Hematopoietic multipotent progenitor cell treated with erythropoietin and hydrocortisone succinate and interleukin-3 and kit ligand, for 17 days (in vitro differentiated cells): ENCODE results near the gene ENKD1.
A peak's percentile ranks its signal among the peaks of the same experiment; 100 is the strongest.

Experiments
- DNase-seq: peaks from one replicate; pipeline ENCODE4 v3.0.0-alpha.2; 2015; ENCODE audit warnings: low spot score

Gene ENKD1

DNA sequence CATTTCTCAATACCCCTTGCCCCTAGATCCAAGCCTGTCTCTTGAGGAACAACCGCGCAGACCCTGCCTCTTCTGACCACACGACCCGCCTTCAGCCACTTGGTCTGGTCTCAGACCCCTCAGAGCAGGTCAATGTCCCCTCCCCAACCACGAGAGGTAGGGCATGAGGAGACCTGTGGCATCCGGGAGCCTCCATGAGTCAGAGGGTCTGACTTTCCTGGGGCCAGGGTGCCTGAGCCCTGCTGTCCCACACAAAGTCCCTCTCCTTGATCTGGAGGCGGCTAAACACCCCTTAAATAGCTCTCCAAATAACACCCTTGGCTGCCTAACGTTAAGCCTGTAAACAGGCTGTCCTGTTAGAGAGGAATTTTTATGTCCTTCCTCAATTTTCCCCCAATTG, 16.5 kb downstream of the ENKD1 start:
- DNase-seq, result no peak

DNA sequence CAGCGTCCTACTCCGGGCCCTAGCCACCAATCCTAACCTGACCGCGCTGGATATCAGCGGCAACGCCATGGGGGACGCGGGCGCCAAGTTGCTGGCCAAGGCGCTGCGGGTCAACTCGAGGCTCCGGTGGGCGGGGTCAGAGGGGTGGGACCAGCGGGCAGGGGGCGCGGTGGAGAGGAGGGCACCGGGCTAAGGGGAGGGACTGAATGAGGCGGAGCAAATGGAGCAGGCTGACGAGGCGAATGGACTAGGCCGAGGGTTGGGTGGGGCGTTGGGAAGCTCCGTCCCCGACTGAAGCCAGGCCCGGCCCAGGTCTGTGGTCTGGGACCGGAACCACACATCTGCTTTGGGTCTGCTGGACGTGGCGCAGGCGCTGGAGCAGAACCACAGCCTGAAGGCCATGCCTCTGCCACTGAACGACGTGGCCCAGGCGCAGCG, 17.0 kb downstream of the ENKD1 start:
- no peak for DNase-seq

GRCh38 chr16:67648764-67649407, 17.7 kb downstream of the ENKD1 start:
- no peak for DNase-seq

DNA sequence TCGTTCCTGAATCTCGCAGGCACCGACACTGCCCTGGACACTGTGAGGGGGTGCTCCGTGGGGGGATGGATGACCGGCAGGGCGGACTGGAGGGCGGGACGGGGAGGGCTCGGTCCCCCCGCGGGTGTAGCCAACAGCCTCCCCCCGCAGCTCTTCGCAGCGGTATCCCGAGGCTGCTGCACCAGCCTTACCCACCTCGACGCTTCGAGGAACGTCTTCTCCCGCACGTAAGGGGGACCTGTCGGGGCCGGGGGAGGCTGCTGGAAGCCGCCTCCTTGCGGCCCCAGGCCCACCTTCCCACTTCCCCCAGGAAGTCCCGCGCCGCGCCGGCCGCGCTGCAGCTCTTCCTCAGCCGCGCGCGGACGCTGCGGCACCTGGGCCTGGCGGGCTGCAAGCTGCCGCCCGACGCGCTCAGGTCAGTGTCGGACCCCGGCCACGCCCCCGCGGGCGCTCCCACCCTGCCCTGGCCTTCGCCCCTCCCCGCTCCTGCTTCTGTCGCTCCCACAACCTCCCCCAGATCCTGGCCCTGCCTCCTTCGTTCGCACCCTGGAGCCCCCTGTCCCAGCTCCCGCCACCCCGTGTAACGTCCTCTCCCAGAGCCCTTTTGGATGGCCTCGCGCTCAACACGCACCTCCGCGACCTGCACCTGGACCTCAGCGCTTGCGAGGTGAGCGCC, 18.3 kb downstream of the ENKD1 start:
- DNase-seq, result no peak

GRCh38 chr16:67647681-67648080, 18.9 kb downstream of the ENKD1 start:
- no peak for DNase-seq

DNA sequence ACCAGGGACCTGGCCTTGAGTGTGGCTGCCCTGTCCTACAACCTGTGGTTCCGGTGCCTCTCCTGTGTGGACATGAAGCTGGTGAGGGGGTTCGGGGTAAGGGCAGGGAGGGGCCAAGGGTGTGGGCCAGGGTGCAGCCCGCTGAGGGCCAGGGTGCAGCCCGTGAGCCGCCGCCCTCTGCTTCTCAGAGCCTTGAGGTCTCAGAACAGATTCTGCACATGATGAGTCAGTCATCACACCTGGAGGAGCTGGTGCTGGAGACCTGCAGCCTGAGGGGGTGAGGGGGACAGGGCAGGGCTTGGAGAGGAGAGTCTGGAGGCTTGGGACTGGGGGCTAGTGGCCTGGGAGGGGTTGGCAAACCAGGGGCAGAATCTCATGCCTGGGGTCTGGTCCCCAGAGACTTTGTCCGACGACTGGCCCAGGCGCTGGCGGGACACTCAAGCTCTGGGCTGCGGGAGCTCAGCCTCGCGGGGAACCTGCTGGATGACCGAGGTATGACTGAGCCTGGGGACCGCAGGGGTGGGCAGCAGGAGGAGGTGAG, 19.4 kb downstream of the ENKD1 start:
- no peak for DNase-seq

GRCh38 chr16:67645397-67646121, 21.0 kb downstream of the ENKD1 start:
- no peak for DNase-seq

DNA sequence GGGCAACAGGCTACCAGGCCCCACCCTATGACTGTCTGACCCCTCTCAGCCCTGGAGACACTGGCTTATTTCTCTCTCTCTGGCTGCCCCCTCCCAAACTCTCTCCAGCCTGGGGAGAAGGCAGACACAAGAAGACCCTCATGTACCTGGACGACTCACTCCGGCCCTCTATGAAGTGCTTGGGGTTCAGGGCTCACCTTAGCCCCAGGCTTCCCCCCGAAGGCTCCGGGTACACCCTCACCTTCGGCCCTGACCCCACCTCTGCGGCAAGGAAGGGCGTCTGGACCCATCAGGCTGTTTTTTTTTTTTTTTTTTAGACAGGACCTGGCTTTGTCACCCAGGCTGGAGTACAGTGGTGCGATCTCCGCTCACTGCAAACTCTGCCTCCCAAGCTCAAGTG, 22.5 kb downstream of the ENKD1 start:
- DNase-seq, result no peak

DNA sequence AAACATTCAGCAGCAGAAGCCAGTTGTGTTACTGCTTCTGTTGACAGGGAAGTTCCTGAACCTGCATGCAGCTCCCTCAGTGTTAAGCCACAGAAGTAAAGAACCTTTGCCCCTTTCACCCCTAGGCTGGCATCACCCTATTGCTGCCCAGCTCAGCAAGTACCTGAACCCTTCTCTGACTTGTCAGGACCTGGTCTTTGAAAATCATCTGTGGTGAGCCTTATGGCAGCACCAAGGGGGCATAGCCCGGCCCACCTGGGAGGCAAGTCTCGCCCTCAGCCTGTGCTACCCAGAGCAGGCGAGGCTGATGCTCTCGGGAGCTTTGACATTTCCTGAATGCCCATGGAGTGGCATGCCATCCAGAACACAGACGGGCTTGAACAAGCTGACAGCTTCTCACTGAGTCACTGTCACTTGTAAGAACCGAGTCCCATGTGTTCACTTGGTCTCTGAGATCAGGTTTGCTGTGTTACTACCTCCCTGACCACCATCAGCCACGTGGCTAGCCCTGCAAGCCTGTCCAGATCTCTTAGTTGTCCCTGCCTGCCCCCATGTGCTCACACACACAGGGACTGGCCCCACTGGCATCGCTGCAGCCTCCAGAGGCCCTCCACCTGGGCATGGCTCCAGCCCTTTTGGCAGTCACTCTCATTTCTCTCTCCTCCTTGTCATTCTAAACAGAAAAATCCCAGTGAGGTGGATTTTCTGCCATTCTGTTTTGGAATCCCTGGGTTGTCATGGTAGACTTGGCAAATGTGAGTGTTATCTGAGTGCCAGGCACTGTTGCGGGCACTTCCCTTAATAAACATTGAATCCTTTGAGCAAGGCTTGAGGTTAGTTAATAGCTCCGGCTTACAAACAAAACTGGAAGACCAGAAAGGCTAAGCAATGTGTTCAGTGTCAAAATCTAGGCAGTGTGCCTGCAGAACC, 24.5 kb downstream of the ENKD1 start:
- no peak for DNase-seq

DNA sequence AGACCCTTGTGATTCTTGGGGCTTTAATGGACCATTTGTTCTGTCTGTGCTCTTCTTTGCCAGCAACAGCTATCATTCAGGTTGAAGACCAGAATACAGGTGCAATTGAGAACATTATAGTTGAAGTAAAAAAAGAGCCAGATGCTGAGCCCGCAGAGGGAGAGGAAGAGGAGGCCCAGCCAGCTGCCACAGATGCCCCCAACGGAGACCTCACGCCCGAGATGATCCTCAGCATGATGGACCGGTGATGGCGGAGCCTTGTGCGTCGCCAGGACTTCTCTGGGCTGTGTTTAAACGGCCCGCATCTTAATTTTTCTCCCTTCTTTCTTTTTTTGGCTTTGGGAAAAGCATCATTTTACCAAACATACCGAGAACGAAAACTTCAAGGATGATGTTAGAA, 28.9 kb downstream of the ENKD1 start:
- no peak for DNase-seq

DNA sequence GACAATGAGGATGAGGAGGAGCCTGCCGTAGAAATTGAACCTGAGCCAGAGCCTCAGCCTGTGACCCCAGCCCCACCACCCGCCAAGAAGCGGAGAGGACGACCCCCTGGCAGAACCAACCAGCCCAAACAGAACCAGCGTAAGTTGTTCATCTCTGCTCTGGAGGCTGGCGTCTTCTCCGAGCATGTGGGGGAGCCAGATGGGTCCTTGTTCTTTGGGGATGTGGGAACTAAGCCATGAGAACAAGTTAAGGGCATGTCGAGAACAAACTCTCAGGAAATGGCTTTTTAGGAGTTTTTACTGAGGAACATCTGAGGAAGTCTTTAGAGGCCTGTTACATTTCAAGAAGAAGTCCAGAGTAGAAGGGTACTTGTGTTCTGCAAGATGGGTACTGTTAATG, 29.8 kb downstream of the ENKD1 start:
- DNase-seq, result no peak

DNA sequence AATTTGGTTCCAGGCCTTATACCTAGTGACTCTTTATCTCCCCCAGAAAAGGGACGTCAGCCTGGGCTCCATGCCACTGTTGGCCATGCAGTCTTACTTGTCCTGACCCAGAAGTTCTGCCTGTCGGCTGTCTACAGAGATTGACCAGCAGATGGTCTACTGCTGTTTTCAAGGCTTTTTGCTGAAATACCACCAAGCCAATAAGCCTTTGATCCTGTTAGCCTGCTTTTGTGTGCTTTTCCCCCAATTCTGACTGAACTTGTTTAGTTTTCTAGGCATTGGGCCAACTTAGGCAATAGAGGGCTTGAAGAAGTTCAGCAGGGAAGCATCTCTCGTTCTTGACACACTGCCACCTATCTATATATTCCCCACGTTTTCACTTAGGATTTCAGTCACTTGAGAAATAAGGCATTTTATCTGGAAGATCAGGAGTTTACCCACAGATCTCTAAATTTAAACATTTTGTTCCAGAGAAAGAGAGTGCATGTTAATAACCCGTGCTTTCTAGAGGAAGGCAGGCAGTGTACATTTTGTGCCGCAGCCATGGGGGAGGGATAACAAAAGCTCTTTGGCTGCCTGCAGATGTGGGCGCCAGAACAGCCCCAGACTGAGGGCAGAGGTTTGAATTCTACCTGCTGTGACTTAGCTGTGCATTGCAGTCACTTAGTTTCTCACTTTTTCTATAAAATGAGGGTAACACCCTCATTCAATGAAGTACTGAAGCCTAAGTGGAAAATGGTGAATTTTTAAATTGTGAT, 34.0 kb downstream of the ENKD1 start:
- no peak for DNase-seq

GRCh38 chr16:67628216-67628615, 38.3 kb downstream of the ENKD1 start:
- DNase-seq, result no peak

GRCh38 chr16:67613808-67614207, 52.7 kb downstream of the ENKD1 start:
- peak; percentile 14 for DNase-seq
